Measurements from ENCODE around the gene JPH2.

GRCh38 chr20:44104798-44105517 lies 82.0 kb downstream of the JPH2 start:
- TF ChIP-seq, protein P1, sequence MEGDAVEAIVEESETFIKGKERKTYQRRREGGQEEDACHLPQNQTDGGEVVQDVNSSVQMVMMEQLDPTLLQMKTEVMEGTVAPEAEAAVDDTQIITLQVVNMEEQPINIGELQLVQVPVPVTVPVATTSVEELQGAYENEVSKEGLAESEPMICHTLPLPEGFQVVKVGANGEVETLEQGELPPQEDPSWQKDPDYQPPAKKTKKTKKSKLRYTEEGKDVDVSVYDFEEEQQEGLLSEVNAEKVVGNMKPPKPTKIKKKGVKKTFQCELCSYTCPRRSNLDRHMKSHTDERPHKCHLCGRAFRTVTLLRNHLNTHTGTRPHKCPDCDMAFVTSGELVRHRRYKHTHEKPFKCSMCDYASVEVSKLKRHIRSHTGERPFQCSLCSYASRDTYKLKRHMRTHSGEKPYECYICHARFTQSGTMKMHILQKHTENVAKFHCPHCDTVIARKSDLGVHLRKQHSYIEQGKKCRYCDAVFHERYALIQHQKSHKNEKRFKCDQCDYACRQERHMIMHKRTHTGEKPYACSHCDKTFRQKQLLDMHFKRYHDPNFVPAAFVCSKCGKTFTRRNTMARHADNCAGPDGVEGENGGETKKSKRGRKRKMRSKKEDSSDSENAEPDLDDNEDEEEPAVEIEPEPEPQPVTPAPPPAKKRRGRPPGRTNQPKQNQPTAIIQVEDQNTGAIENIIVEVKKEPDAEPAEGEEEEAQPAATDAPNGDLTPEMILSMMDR (IDR thresholded peaks at IDR 0.05; ENCODE audit: insufficient read depth, low read length), result no peak
- TF ChIP-seq POLR2AphosphoS5 (IDR thresholded peaks at IDR 0.05; ENCODE audit: low read depth), result no peak
- no peak for TF ChIP-seq SPI1 (IDR thresholded peaks at IDR 0.05; ENCODE audit: borderline replicate concordance, low read depth)
- TF ChIP-seq GABPA (IDR thresholded peaks at IDR 0.05; ENCODE audit: low read depth), result no peak

All from HL-60 (cell line).